Prostate gland (tissue), 2 donors: ENCODE results near the gene CACNA1B.

Source experiments
- POLR2A ChIP-seq: fragments of 450-650 bp; IDR thresholded peaks from one replicate; pipeline ENCODE4 v1.6.1; 2016; ENCODE audit warnings: antibody characterized with exemption, mild to moderate bottlenecking
- POLR2AphosphoS5 ChIP-seq: sonication (generic); formaldehyde crosslinking; IDR thresholded peaks from one replicate; pipeline ENCODE4 v1.6.1; 2017; ENCODE audit warnings: antibody characterized with exemption
- TF ChIP-seq, protein P1 (sequence below), 4 experiments: fragments of 200-600 bp in 2 of 4; fragments of 450-650 bp in 2 of 4; sonication (generic) in 2 of 4; IDR thresholded peaks; 1 replicate in 3 of 4; 2 replicates in 1 of 4; pipeline ENCODE4 v1.5.1; 2016 to 2019; ENCODE audit warnings: antibody characterized with exemption in 4 of 4, mild to moderate bottlenecking in 2 of 4, moderate library complexity in 2 of 4

GRCh38 chr9:138104251-138105122 is 226.9 kb downstream of the CACNA1B start:
- TF ChIP-seq POLR2A (no peak), POLR2AphosphoS5 (no peak)
- TF ChIP-seq, protein P1, sequence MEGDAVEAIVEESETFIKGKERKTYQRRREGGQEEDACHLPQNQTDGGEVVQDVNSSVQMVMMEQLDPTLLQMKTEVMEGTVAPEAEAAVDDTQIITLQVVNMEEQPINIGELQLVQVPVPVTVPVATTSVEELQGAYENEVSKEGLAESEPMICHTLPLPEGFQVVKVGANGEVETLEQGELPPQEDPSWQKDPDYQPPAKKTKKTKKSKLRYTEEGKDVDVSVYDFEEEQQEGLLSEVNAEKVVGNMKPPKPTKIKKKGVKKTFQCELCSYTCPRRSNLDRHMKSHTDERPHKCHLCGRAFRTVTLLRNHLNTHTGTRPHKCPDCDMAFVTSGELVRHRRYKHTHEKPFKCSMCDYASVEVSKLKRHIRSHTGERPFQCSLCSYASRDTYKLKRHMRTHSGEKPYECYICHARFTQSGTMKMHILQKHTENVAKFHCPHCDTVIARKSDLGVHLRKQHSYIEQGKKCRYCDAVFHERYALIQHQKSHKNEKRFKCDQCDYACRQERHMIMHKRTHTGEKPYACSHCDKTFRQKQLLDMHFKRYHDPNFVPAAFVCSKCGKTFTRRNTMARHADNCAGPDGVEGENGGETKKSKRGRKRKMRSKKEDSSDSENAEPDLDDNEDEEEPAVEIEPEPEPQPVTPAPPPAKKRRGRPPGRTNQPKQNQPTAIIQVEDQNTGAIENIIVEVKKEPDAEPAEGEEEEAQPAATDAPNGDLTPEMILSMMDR (IDR thresholded peaks at IDR 0.05) = no peak
